ENCODE measurements around the gene SNPH. TPM values are rescaled to one million over a fixed set of nuclear protein-coding genes. Genes with fewer than 3 reads are reported as not detected.
"Not testable (repeated sequence)": the region's sequence is repeated elsewhere in the genome, so short reads cannot be mapped to it uniquely, and the experiment has no call there.

SNPH gene
- total RNA-seq, 1 donor from 2014 or later = 7.8 TPM

- intact Hi-C loops (cut with micrococcal nuclease) = no loop called here
- no peak for DNase-seq
- ATAC-seq = no peak
These were observed 65.8 kb downstream of the SNPH start for GRCh38 chr20:1331801-1332453.

- intact Hi-C loops (cut with micrococcal nuclease) = no loop called here
- DNase-seq = no peak
- ATAC-seq = no peak
These were observed 66.7 kb downstream of the SNPH start for GRCh38 chr20:1332749-1333300.

GRCh38 chr20:1333462-1334369 is 67.6 kb downstream of the SNPH start:
- intact Hi-C loops (cut with micrococcal nuclease) = no loop called here
- DNase-seq (no peak), ATAC-seq (no peak)

GRCh38 chr20:1334370-1334731 is 68.3 kb downstream of the SNPH start:
- ATAC-seq (no peak), DNase-seq (no peak)
- intact Hi-C loops (cut with micrococcal nuclease) = no loop called here

GRCh38 chr20:1334761-1335160 is 68.7 kb downstream of the SNPH start:
- intact Hi-C loops (cut with micrococcal nuclease) = no loop called here
- no peak for ATAC-seq
- no peak for DNase-seq

- DNase-seq = no peak
- intact Hi-C loops (cut with micrococcal nuclease) = no loop called here
- no peak for ATAC-seq
These were observed 70.0 kb downstream of the SNPH start for GRCh38 chr20:1335961-1336698.

GRCh38 chr20:1336699-1337367 is 70.7 kb downstream of the SNPH start:
- intact Hi-C loops (cut with micrococcal nuclease) = no loop called here
- ATAC-seq (peak; percentile 95), DNase-seq (peak; percentile 88)

- intact Hi-C loops (cut with micrococcal nuclease) = no loop called here
- ATAC-seq (no peak), DNase-seq (no peak)
These were observed 71.3 kb downstream of the SNPH start for GRCh38 chr20:1337441-1337840.

- intact Hi-C loops (cut with micrococcal nuclease) = no loop called here
- DNase-seq (no peak), ATAC-seq (no peak)
These were observed 72.0 kb downstream of the SNPH start for GRCh38 chr20:1338096-1338495.

- intact Hi-C loops (cut with micrococcal nuclease) = no loop called here
- ATAC-seq (no peak), DNase-seq (no peak)
These were observed 72.7 kb downstream of the SNPH start for GRCh38 chr20:1338801-1339200.

GRCh38 chr20:1341561-1342265 is 75.6 kb downstream of the SNPH start:
- intact Hi-C loops (cut with micrococcal nuclease) = no loop called here
- DNase-seq = no peak
- no peak for ATAC-seq

GRCh38 chr20:1343446-1344124 is 77.5 kb downstream of the SNPH start:
- not testable (repeated sequence) for ATAC-seq, DNase-seq

GRCh38 chr20:1345030-1345755 is 79.1 kb downstream of the SNPH start:
- intact Hi-C loops (cut with micrococcal nuclease) = no loop called here

More at GRCh38 chr20:1343446-1344124, 77.5 kb downstream of the SNPH start:
- intact Hi-C loops (cut with micrococcal nuclease) = not testable (repeated sequence)

GRCh38 chr20:1345756-1346093 is 79.6 kb downstream of the SNPH start:
- intact Hi-C loops (cut with micrococcal nuclease) = no loop called here
- ATAC-seq (no peak), DNase-seq (no peak)

More at GRCh38 chr20:1345030-1345755, 79.1 kb downstream of the SNPH start:
- DNase-seq = no peak
- ATAC-seq = no peak

- intact Hi-C loops (cut with micrococcal nuclease) = no loop called here
- ATAC-seq (no peak), DNase-seq (no peak)
These were observed 80.3 kb downstream of the SNPH start for GRCh38 chr20:1346315-1346969.

GRCh38 chr20:1353956-1354355 is 87.9 kb downstream of the SNPH start:
- no peak for DNase-seq
- intact Hi-C loops (cut with micrococcal nuclease) = no loop called here
- ATAC-seq = no peak
